Stromal cell of bone marrow (primary cell): ENCODE results near the gene TNK1.

Experiments used
- DNase-seq: peaks from one replicate; pipeline ENCODE4 v3.0.0-alpha.2; 2012; ENCODE audit warnings: low read depth

The TNK1 gene

DNA sequence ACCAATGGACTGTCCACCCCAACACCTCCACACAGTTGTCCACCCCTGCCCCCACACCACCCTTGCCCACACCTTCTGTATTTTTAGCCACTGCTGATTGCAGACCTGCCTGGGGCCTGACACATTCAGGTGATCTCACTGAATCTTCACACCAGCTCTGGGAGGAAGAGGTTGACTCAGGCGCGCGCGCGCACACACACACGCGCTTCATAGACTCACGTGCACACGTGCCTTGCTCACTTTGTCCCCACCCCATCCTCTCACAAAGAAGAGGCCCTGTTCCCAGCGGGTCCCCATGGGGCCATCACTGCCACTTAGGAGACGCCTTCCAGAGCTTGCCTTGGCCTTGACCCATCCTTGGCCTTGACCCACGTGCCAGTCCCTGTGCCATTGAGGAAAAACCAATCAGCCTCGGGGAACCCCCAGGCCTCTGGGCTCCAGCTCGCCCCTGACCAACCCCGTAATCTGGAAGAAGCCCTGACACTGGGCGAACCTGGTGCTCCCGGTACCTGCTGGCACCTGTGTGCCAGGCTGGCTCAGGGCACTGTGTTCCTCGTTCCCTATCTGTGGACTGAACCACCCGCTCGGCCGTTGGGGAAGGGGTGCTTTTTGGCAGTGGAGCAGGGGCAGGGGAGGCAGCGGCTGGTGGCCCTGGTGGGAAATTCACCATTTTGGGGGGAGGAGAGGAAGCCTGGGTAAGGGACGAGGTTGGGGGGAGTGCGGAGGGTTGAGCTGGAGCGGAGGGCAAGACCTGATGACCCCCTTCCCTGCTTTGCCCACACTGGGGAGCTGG lies 29.9 kb downstream of the TNK1 start:
- no peak for DNase-seq

DNA sequence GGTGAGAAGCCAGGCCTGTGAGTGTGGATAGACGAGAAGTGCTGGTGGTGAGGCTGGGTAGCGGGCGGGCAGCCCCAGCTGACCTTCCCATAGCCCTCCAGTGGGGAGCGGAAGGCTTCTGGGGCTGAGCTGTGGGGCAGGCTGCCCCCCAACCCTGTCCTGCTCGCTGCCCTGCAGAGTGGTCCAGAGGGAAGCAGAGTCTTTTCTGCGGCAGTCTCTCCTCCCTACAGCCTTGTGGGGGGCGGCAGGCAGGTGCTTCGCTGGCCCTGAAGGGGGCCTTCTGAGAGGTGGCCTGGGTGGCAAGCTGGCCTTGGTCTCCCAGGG lies 30.5 kb downstream of the TNK1 start:
- no peak for DNase-seq

DNA sequence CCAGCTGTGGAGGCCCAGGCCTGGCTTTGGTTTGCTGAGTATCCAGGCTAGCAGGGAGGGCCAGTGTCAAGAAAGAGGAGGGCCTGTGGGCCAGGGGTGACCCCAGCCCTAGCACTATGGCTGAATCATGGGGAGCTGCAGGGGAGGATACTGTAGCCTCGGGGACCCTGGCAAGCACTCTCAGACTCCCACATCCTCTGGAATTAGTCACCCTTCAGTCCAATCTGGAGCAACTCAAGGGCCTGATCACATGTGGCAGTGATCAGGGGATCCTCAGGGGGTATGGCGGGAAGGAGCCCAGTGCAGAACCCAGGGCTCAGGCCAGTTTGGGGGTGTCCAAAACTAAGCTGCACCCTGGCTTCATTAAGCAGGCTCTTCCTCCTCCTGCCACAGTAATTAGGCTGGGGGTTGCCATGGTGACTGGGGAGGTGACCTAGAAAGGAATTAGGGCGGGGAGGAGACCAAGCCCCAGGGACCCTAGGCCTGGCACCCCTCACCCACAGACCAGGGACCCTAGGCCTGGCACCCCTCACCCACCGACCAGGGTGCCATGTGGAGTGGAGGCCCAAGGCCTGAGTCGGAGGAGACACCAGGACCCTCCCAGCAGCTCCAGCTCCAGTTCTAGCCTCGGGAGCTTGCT lies 32.6 kb downstream of the TNK1 start:
- no peak for DNase-seq

DNA sequence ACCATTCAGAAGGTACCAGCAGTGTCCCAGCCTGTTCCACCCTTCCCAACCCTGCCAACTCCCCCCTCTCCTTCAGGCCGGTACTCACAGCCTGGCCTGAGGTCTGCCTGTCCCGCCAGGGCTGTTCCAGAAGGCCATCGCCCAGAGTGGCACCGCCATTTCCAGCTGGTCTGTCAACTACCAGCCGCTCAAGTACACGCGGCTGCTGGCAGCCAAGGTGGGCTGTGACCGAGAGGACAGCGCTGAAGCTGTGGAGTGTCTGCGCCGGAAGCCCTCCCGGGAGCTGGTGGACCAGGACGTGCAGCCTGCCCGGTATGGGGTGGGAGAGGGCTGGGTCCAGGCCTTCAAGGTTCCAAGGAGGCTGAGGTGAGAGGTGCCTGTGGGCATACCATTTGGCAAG lies 33.9 kb downstream of the TNK1 start:
- no peak for DNase-seq

DNA sequence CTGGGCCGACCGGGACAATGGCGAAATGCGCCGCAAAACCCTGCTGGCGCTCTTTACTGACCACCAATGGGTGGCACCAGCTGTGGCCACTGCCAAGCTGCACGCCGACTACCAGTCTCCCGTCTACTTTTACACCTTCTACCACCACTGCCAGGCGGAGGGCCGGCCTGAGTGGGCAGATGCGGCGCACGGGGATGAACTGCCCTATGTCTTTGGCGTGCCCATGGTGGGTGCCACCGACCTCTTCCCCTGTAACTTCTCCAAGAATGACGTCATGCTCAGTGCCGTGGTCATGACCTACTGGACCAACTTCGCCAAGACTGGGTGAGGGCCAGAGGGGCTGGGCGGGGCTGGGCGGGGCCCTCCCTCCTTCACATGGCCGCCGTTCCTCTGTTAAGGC lies 34.9 kb downstream of the TNK1 start:
- DNase-seq, result no peak

DNA sequence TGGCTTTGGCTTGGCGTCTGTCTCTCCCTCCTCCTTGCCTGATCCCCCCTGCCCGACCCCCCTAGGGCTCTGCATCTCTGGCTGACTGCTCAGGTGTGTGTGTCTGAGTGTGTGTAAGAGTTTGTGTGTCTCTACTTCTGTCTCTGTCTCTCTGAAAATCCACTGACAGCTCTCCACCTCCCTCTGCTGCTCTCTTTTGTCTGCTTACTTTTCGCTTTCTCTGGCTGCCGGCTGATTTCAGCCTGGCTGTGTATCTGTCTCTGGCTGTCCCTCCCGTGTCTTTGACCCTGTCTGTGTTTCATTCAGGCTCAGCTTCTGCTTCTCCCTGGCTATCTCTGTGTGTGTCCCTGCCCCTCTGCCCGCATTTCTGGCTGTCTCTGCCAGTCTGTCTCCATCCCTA lies 35.4 kb downstream of the TNK1 start:
- no peak for DNase-seq

DNA sequence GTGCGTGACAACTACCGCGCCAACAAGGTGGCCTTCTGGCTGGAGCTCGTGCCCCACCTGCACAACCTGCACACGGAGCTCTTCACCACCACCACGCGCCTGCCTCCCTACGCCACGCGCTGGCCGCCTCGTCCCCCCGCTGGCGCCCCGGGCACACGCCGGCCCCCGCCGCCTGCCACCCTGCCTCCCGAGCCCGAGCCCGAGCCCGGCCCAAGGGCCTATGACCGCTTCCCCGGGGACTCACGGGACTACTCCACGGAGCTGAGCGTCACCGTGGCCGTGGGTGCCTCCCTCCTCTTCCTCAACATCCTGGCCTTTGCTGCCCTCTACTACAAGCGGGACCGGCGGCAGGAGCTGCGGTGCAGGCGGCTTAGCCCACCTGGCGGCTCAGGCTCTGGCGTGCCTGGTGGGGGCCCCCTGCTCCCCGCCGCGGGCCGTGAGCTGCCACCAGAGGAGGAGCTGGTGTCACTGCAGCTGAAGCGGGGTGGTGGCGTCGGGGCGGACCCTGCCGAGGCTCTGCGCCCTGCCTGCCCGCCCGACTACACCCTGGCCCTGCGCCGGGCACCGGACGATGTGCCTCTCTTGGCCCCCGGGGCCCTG lies 36.3 kb downstream of the TNK1 start:
- DNase-seq, result no peak

DNA sequence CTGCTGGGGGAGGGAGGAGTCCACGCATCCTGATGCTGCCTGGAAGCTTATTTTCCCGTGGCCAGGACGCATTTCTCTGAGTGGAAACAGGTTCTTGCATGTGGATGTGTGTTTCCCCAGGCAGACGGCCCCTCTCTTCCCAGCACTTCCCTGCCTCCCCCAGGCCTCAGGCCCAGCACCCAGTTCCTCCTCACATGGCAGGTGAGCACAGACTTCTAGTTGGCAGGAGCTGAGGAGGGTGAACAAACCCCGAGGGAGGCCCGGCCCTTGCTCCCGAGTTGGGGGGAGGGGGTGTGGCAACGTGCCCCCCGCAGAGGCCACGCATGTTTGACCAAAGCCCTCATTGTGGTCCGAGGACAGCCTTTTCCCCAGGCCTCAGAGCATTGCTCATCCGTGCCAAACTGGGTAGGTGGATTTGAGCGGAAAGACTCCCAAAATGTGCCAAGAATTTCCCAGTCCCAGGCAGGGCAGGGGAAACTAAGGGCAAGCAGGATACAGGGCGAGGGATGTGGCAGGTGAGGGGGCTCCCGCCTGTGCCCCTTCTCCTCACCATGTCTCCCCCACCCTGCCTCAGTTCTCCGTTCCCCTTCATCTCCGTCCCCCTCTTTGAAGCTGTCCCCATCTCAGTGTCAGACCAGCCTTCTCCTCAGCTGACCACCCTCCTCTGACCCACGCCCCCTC lies 37.7 kb downstream of the TNK1 start:
- DNase-seq, result no peak

DNA sequence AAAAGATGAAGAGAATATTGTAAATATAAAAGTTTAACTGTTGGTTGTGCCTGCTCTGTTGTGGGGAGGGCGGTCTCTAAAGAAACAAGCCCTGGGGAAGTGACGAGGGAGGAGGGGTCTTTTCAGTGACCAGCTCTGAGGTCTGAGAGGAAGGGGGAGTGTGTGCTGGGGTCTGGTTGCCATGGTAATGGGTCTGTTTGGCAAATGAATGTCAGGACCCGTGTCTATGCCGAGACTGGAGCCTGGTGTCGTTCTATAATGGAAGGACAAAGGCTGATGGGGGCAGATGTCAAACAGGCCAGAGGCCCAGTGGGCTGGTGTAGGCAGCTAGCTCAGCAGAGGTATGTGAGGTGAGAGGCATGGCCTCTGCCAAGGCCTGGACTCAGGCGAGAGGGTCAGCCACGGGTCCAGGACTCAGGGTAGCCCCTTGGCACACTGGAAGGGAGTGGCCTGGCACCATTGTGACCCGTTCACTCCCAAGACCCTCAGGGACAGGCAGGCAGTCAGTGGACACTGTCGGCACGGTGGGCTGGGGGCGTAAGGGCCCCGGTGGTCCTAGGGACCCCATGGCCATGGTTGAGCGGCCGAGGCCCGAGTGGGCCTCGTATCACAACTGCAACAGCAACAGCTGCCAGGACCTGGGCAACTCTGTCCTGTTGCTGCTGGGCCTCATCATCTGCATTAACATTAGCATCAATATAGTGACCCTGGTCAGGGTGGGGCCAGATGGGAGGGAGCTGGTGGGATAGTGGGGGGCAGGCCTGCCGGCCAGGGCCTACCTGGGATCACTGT lies 39.1 kb downstream of the TNK1 start, which contains the start of gene SPEM1:
SPEM1 (plus strand) TSS at position 506 of the 792 bp plus-strand sequence; CDS start at position 567, 61 bp downstream.
- no peak for DNase-seq

DNA sequence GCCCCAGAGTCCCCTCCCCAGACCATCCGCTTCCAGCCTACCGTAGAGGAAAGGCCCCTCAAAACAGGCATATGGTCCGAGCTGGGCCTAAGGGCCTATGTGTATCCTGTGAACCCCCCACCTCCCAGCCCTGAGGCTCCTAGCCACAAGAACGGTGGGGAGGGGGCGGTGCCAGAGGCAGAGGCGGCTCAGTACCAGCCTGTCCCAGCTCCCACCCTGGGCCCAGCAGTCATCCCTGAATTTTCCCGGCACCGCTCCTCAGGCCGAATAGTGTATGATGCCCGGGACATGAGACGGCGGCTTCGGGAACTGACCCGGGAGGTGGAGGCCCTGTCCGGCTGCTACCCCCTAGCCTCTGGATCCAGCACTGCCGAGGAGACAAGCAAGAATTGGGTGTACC lies 40.3 kb downstream of the TNK1 start:
- no peak for DNase-seq

DNA sequence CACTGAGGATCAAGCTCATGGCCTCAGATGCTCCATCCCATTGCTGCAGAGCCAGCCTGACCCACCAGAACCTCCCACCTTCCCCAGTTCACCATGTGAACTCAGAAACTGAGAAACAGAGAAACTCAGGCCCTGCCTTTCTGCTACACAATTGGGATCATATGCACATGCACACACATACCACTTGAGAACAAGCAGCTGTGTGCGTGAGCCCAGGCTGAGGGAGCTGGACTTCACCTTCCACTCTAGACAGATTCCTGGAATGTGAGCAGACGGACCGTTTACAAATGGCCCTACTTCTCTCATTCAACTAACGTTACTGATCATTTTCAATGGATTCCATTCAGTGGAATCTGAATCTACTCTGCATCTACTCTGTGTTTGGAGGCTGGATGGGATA lies 42.8 kb downstream of the TNK1 start:
- DNase-seq, result no peak

DNA sequence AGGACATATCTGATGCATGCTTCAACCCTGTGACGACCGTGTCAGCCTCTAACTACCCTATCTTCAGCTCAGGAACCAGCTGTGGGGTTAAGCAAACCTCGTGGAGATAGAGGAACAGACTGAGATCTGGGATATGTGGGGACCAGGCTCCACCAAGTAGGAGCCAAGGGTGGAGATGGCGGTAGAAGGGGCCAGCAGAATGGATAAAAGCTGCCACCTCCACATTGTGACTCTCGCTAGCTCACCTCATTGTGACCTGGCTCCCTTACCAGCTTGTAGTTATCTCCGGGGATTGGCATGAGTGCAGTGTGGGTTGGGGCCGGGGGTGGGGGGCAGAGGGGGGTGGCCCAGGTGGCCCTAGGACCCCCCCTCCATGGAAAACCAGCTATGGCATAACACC lies 44.4 kb downstream of the TNK1 start, which contains the start of gene SPEM2:
SPEM2 (plus strand) TSS at position 301 of the 400 bp plus-strand sequence; CDS start at position 374, 73 bp downstream.
- no peak for DNase-seq

DNA sequence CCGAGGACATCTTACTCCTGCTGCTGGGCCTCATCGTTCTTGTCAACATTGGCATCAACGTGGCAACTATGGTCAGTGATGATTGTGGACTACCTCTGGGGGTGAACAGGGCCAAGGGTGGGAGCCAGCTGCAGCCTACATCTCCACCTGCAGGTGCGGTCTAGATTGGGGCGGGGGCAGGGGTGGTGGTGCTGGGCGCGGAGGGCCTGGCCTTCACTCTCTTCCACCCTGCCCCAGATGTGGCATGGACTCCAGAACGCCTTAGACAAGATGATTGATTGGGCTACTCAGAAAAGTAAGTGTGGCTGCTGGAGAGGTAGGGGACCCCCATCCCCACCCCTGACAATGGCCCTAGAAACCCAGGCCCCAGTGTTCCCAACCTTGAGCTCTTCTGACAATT lies 44.9 kb downstream of the TNK1 start:
- no peak for DNase-seq

DNA sequence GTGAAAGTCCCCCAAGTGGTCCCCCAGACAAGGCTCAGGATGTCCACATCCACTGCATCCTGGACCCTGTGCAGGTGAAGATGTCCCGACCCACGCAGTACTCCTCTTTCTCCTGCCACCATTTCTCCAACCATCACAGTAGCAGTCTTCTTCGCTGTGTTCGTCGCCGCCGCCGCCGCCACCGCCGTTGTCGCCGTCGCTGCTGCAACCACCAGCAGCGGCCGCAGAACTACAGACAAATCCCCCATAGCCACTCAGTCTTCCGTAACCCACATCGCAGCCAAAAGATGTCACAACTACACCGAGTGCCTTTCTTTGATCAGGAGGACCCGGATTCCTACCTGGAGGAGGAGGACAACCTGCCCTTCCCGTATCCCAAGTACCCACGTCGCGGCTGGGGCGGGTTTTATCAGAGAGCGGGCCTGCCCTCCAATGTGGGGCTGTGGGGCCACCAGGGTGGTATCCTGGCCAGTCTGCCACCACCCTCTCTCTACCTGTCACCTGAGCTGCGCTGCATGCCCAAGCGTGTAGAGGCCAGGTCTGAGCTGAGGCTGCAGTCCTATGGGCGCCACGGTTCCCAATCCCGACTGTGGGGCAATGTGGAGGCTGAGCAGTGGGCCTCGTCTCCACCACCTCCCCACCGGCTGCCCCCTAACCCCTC lies 45.4 kb downstream of the TNK1 start:
- no peak for DNase-seq

DNA sequence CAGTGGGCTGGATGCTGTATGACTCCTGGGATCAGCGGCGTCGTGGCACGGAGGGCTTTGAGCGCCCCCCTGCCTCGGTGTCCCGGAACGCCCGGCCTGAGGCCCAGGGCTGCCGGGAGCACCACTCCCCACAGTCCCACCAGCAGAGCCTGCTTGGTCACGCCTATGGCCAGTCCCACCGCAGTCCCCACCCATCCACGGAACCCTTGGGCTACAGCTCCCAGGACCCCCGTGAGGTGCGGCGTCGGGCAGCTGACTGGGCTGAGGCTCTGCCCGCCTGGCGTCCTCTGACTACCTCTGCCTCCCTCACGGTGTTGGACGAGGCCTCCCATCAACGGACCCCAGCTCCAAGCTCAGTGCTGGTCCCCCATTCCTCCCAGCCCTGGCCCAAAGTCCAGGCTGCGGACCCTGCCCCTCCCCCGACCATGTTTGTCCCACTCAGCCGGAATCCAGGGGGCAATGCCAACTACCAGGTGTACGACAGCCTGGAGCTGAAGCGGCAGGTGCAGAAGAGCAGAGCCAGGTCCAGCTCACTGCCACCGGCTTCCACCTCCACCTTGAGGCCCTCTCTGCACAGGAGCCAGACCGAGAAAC lies 46.1 kb downstream of the TNK1 start:
- no peak for DNase-seq

DNA sequence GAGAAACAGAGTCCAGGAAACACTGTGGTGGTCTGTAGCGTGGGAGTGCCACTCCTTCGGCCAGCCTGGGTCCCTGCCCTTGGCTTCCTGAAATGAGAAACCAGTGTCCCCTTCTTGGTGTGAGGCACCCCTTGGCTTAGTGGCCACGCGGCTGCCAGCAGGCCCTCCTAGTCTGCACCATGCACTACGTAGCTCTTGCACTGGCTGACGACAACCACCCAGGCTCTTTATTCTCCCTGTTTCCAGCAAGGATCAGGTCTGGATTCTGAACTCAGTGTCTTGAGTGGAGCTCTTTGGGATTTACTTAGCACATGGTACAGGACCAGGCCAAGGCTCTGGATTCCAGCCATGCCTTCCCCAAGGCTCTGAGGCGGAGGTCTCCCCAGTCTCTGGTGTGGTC lies 46.7 kb downstream of the TNK1 start:
- no peak for DNase-seq

DNA sequence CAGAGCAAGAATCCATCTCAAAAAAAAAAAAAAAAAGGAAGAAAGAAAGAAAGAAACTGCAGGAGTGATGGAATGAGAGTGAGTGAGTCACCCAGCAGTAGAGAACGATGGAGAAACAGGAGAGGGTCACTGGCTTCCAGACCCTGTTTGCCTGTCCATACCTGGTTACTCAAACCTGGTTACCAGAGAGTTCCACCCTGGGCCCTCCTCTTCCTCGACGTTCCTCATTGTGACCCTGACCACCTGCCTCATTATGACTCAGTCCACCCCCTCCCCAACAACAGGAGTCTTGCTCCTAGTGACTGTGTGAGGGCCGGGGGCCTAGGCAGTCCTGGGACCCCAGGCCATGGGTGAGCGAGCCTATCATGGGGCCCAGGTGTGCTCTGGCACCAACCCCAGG lies 47.7 kb downstream of the TNK1 start, which contains the start of gene SPEM3:
SPEM3 (plus strand) TSS at position 301 of the 400 bp plus-strand sequence; CDS start at position 347, 46 bp downstream.
- no peak for DNase-seq

DNA sequence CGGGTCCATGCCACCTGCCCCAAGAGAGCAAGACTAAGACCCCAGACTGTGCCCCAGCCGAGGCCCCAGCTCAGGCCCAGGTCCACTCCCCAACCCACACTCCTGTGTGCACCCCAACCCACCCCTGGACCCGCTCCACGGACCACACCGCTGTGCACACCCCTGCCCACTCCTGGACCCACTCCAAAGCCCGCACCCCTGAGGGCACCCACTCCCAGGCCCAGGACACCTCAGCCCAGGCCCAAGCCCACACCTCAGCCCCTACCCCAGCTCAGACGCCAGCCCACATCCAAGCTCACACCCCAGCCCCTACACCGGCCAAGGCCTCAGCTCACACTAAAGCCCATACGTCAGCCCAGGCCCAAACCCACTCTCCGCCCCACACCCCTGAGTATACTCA lies 48.8 kb downstream of the TNK1 start:
- DNase-seq, result no peak

DNA sequence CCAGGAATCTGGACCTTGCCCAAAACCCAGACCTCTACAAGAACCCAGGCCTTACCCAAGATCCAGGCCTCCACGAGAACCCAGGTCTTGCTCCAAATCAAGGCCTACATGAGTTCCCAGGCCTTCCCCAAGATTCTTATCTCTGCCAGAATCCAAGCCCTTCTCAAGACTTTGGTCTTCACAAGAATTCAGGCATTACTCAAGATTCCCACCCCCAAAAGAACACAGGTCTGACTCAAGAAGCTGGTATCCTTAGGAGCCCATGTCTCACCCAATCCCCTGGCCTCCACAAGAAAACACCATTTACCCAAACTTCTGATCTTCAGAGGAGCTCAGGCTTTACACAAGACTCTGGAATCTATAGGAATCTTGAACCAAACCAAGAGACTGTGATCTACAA lies 50.3 kb downstream of the TNK1 start:
- DNase-seq, result no peak

DNA sequence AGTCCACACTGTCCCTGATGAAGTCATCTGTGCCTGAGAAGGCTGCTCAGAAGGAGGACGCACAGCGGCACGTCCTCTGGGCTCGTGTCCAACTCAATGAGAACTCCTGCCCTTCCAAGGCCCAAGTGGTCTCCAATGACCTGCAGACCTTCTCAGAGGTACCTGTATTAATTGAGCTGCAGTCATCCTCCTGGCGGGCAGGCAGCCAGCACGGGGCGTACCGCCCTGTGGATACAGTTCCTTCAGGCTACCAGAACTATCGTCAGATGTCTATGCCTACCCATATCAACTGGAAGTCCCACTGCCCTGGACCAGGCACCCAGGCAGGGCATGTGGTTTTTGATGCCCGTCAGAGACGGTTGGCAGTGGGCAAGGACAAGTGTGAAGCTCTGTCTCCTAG lies 51.4 kb downstream of the TNK1 start:
- no peak for DNase-seq
